T-helper 22 cell (primary cell): ENCODE data around the gene MS4A5.

ENCODE experiments used
- DNase-seq: peaks from one replicate; pipeline ENCODE4 v3.0.0-alpha.2; 2020; ENCODE audit warnings: low read depth

Gene MS4A5

GRCh38 chr11:60482361-60482760 lies 53.0 kb downstream of the MS4A5 start:
- DNase-seq: no peak

- no peak for DNase-seq
Observed at GRCh38 chr11:60485987-60486386, 56.6 kb downstream of the MS4A5 start.

GRCh38 chr11:60492488-60493009 lies 63.2 kb downstream of the MS4A5 start, which contains the start of gene MS4A12:
Gene MS4A12, plus strand, starts transcription at chr11:60492778. Its CDS starts 4,541 bp downstream, at chr11:60497319.
- DNase-seq: no peak

DNA sequence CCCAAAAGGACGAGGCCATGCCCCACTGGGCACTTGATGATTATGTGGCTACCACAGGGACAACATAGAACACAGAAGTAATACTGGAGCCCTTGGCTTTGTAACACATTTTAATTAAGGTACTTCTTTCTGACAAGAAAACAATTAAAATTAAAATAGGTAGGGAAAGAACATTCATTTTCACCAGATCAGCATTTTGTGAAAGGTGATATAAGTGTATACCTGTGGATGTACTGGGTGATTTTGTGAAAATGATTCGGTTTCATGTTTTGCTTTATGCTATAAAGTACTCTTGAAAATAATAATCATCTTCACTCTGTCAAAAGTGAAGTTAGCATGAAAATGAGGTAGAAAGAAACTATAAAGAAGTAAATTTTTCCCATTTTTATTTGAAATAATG lies 64.1 kb downstream of the MS4A5 start:
- no peak for DNase-seq
